OCI-LY7 (cell line): ENCODE measurements around the gene TTC23L. TPM values are rescaled to one million over a fixed set of nuclear protein-coding genes. Genes with fewer than 3 reads are reported as not detected.

Experiments used
- BruUV-seq: library from RNA; stranded (reverse); fragments of 400-500 nt; replicated peaks from 2 replicates; lab custom pipeline; 2021; lab: Mats Ljungman, UMichigan
- CTCF ChIA-PET: fragments of 300-600 bp; sonication (Branson Sonifier 250); formaldehyde crosslinking; loops from one replicate; lab custom pipeline; 2022; ENCODE audit warnings: antibody characterized with exemption; ENCODE audit not compliant: unreplicated experiment; lab: Charles Lee
- POLR2A ChIA-PET: fragments of 300-600 bp; sonication (Branson Sonifier 250); formaldehyde crosslinking; loops from one replicate; lab custom pipeline; 2022; ENCODE audit warnings: antibody characterized with exemption; lab: Charles Lee
- DNase-seq: peaks from one replicate; pipeline ENCODE4 v3.0.0-alpha.2; 2015; ENCODE audit warnings: low spot score
- H2AFZ ChIP-seq: fragments of 200-600 bp; sonication (generic), shearing (Covaris generic); 2 replicates; pipeline ENCODE4 v1.6.1; 2014; ENCODE audit warnings: mild to moderate bottlenecking, antibody characterized with exemption, low read length, moderate library complexity
- H3K27ac ChIP-seq: fragments of 200-600 bp; sonication (generic); 2 replicates; pipeline ENCODE4 v1.5.1; 2014; ENCODE audit warnings: mixed run types, low read depth, mild to moderate bottlenecking, moderate library complexity, low read length, inconsistent platforms; ENCODE audit not compliant: poor library complexity, severe bottlenecking
- H3K36me3 ChIP-seq: fragments of 200-600 bp; sonication (generic); 2 replicates; pipeline ENCODE4 v1.6.1; 2014; ENCODE audit warnings: mild to moderate bottlenecking, antibody characterized with exemption, low read length, moderate library complexity, mixed read lengths; ENCODE audit not compliant: insufficient read depth
- H3K4me1 ChIP-seq: fragments of 200-600 bp; sonication (generic); 2 replicates; pipeline ENCODE4 v1.5.1; 2014; ENCODE audit warnings: mild to moderate bottlenecking, low read length; ENCODE audit not compliant: insufficient read depth, poor library complexity, severe bottlenecking
- H3K4me2 ChIP-seq: fragments of 200-600 bp; sonication (generic); 2 replicates; pipeline ENCODE4 v1.6.1; 2014; ENCODE audit warnings: mild to moderate bottlenecking, low read length
- H3K4me3 ChIP-seq: fragments of 200-600 bp; sonication (generic); 2 replicates; pipeline ENCODE4 v1.5.1; 2014; ENCODE audit warnings: mild to moderate bottlenecking, low read depth, low read length; ENCODE audit not compliant: poor library complexity, severe bottlenecking
- H3K79me2 ChIP-seq: fragments of 200-600 bp; sonication (generic); 2 replicates; pipeline ENCODE4 v1.6.1; 2016; ENCODE audit warnings: low read depth, mild to moderate bottlenecking, low read length, moderate library complexity, mixed read lengths; ENCODE audit not compliant: insufficient read depth
- H3K9me2 ChIP-seq: fragments of 200-600 bp; sonication (generic); 2 replicates; pipeline ENCODE4 v1.6.1; 2016; ENCODE audit warnings: mild to moderate bottlenecking, low read length, mixed read lengths; ENCODE audit not compliant: insufficient read depth
- H3K9me3 ChIP-seq: fragments of 200-600 bp; sonication (generic); 2 replicates; pipeline ENCODE4 v1.6.1; 2014; ENCODE audit warnings: mild to moderate bottlenecking, mixed run types, low read length, mixed read lengths
- H4K20me1 ChIP-seq: fragments of 200-600 bp; sonication (generic); 2 replicates; pipeline ENCODE4 v1.6.1; 2014; ENCODE audit warnings: mild to moderate bottlenecking, antibody characterized with exemption, low read length, moderate library complexity, mixed read lengths; ENCODE audit not compliant: insufficient read depth
- CTCF ChIP-seq: fragments of 200-600 bp; sonication (generic); conservative IDR thresholded peaks from 2 replicates; pipeline ENCODE4 v1.5.1; 2014; ENCODE audit warnings: mild to moderate bottlenecking, antibody characterized with exemption, low read length, moderate library complexity, mixed read lengths
- EZH2phosphoT487 ChIP-seq: fragments of 200-600 bp; sonication (generic); IDR thresholded peaks from 2 replicates; pipeline ENCODE4 v1.6.1; 2018; ENCODE audit warnings: low read depth, borderline replicate concordance, mild to moderate bottlenecking, mixed run types, antibody characterized with exemption, low read length, moderate library complexity, mixed read lengths
- intact Hi-C: fragments of 100-400 bp; cut with micrococcal nuclease; formaldehyde crosslinking; loops from one replicate; pipeline ENCODE4 v1.10.0; 2022; ENCODE audit not compliant: unreplicated experiment
- total RNA-seq, 2 experiments: library from RNA; depleted of rRNA in 1 of 2; stranded (reverse); fragments of >200 nt in 1 of 2; shearing (Covaris generic) in 1 of 2; gene quantifications; 2 replicates each; pipeline ENCODE4 v1.2.3, GENCODE V29; 2014 to 2022

TTC23L gene
- total RNA-seq, 2 experiments from 2014 or later: 0.06 to 1.4 TPM

GRCh38 chr5:34834794-34835089, 4.2 kb upstream of the TTC23L start:
- Histone ChIP-seq H3K9me2 (no peaks in the 10 kb centered on the region), H3K4me1 (no peaks in the 10 kb centered on the region), H4K20me1 (no peaks in the 10 kb centered on the region), H3K4me2 (no peak overlapping the region), H3K9me3 (no peaks in the 10 kb centered on the region), H3K27ac (no peak overlapping the region), H2AFZ (no peak overlapping the region), H3K36me3 (no peaks in the 10 kb centered on the region), H3K79me2 (no peaks in the 10 kb centered on the region), H3K4me3 (no peak overlapping the region)
- DNase-seq: no peak
- ChIA-PET POLR2A (interaction anchor here (0.8 kb wide), 1 partner anchor 14 kb away, joined by 3 read pairs; no protein-coding TSS in a partner anchor), CTCF (no interaction called here)
- intact Hi-C loops: no loop called here
- TF ChIP-seq CTCF: no peak
- no peak for TF ChIP-seq EZH2phosphoT487
- BruUV-seq: no TSS peak

DNA sequence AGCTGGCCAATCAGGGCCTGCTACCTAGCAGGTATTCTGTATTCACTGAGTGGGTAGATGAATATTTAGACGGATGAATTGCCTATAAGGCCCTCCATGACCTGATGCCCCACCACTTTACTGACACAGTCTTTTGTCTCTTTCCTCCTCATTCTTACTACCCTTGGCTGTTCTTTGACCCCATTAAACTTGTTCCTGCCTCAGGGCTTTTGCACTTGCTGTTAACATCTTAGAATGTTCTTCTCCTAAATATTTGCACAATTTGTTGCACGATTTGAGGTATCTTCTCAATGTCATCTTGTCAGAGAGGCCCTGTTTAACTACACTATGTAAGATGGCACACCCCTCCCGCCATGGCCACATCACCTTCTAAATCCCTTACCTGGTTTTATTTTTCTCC, 3.3 kb upstream of the TTC23L start:
- no peaks in the 10 kb centered on the region for H3K9me3 ChIP-seq
- H3K9me2 ChIP-seq: no peaks in the 10 kb centered on the region
- no peaks in the 10 kb centered on the region for H3K4me1 ChIP-seq
- H2AFZ ChIP-seq: no peak overlapping the region
- no peak overlapping the region for H3K4me2 ChIP-seq
- intact Hi-C loops: no loop called here
- BruUV-seq: no TSS peak
- no peak overlapping the region for H3K4me3 ChIP-seq
- DNase-seq: no peak
- TF ChIP-seq EZH2phosphoT487 (no peak), CTCF (no peak)
- CTCF ChIA-PET: no interaction called here
- POLR2A ChIA-PET: interaction anchor here (0.7 kb wide), 1 partner anchor 328 kb away, joined by 3 read pairs; no protein-coding TSS in a partner anchor
- no peaks in the 10 kb centered on the region for H4K20me1 ChIP-seq
- no peaks in the 10 kb centered on the region for H3K79me2 ChIP-seq
- H3K36me3 ChIP-seq: no peaks in the 10 kb centered on the region
- no peak overlapping the region for H3K27ac ChIP-seq

- ChIA-PET POLR2A (interaction anchor here (1.2 to 2.2 kb wide), 2 partner anchors 10 to 16 kb away, joined by 4 to 8 read pairs; no protein-coding TSS in a partner anchor), CTCF (no interaction called here)
Measured at GRCh38 chr5:34841816-34842215, 2.9 kb downstream of the TTC23L start.

More at GRCh38 chr5:34841816-34842215, 2.9 kb downstream of the TTC23L start:
- Histone ChIP-seq H3K36me3 (no peaks in the 10 kb centered on the region), H2AFZ (no peak overlapping the region), H3K4me2 (no peak overlapping the region), H3K4me3 (no peak overlapping the region), H3K9me2 (no peaks in the 10 kb centered on the region), H3K27ac (no peak overlapping the region), H3K9me3 (no peaks in the 10 kb centered on the region), H4K20me1 (no peaks in the 10 kb centered on the region), H3K79me2 (no peaks in the 10 kb centered on the region), H3K4me1 (no peaks in the 10 kb centered on the region)
- BruUV-seq: no TSS peak
- DNase-seq: no peak
- intact Hi-C loops: no loop called here
- TF ChIP-seq CTCF: no peak
- no peak for TF ChIP-seq EZH2phosphoT487
